PC-3 (cell line): Measurements from ENCODE around the gene CRABP1.

ENCODE experiments used
- CTCF ChIP-seq: fragments of 300-600 bp; sonication (generic); conservative IDR thresholded peaks from 2 replicates; pipeline ENCODE4 v1.5.1; 2017; ENCODE audit warnings: antibody characterized with exemption, low read depth, mild to moderate bottlenecking, low read length
- EZH2phosphoT487 ChIP-seq: fragments of 300-600 bp; sonication (generic); IDR thresholded peaks from 2 replicates; pipeline ENCODE4 v1.6.1; 2018; ENCODE audit warnings: mild to moderate bottlenecking, antibody characterized with exemption, low read length, borderline replicate concordance

GRCh38 chr15:78363381-78363734 is 23.2 kb downstream of the CRABP1 start:
- no peak for TF ChIP-seq EZH2phosphoT487
- no peak for TF ChIP-seq CTCF
